DND-41 (cell line): ENCODE data around the gene CCDC198.

Source experiments
- ATAC-seq: fragments of 200-7000 bp; cut with Tn5 transposase; 3 replicates; pipeline ENCODE4 v1.9.1; 2021; ENCODE audit warnings: low read depth; ENCODE audit not compliant: insufficient read depth
- DNase-seq: peaks from one replicate; pipeline ENCODE4 v3.0.0-alpha.2; 2020
- H2AFZ ChIP-seq: 2 replicates; pipeline ENCODE4 v1.6.0; 2012; ENCODE audit warnings: low read depth, low read length
- H3K27ac ChIP-seq: 2 replicates; pipeline ENCODE4 v1.5.1; 2012; ENCODE audit warnings: low read length, inconsistent platforms
- H3K27me3 ChIP-seq: fragments of 200-600 bp; sonication (generic); 2 replicates; pipeline ENCODE4 v1.6.0; 2012; ENCODE audit warnings: low read length, mild to moderate bottlenecking, inconsistent platforms; ENCODE audit not compliant: insufficient read depth, poor library complexity
- H3K36me3 ChIP-seq: 2 replicates; pipeline ENCODE4 v1.5.1; 2012; ENCODE audit warnings: low read length, inconsistent platforms; ENCODE audit not compliant: insufficient read depth
- H3K4me1 ChIP-seq: 2 replicates; pipeline ENCODE4 v1.5.1; 2012; ENCODE audit warnings: mild to moderate bottlenecking, low read length; ENCODE audit not compliant: insufficient read depth
- H3K4me2 ChIP-seq: 2 replicates; pipeline ENCODE4 v1.6.0; 2012; ENCODE audit warnings: mild to moderate bottlenecking, moderate library complexity, low read length, inconsistent platforms; ENCODE audit not compliant: insufficient read depth
- H3K4me3 ChIP-seq, 2 experiments: fragments of 200-600 bp in 1 of 2; shearing (Covaris generic) in 1 of 2; 2 replicates each; pipeline ENCODE4 v1.5.1; 2012 to 2016; ENCODE audit warnings: inconsistent platforms in 2 of 2, low read length in 2 of 2, mild to moderate bottlenecking in 2 of 2, low read depth in 1 of 2, moderate library complexity in 1 of 2
- H3K79me2 ChIP-seq: 2 replicates; pipeline ENCODE4 v1.6.0; 2012; ENCODE audit warnings: low read length, inconsistent platforms; ENCODE audit not compliant: insufficient read depth
- H3K9ac ChIP-seq: 2 replicates; pipeline ENCODE4 v1.6.0; 2012; ENCODE audit warnings: low read depth, mild to moderate bottlenecking, inconsistent platforms, low read length, moderate library complexity
- H3K9me3 ChIP-seq: 2 replicates; pipeline ENCODE4 v1.5.1; 2012; ENCODE audit warnings: low read length, moderate library complexity, mild to moderate bottlenecking, inconsistent platforms; ENCODE audit not compliant: insufficient read depth, severe bottlenecking
- H4K20me1 ChIP-seq: 2 replicates; pipeline ENCODE4 v1.6.0; 2012; ENCODE audit warnings: low read length; ENCODE audit not compliant: insufficient read depth
- CTCF ChIP-seq: IDR thresholded peaks from 2 replicates; pipeline ENCODE4 v1.5.1; 2012; ENCODE audit warnings: borderline replicate concordance, low read length, moderate library complexity, mild to moderate bottlenecking; ENCODE audit not compliant: poor library complexity, severe bottlenecking; ENCODE audit errors: extremely low read depth
- EZH2 ChIP-seq: IDR thresholded peaks from 3 replicates; pipeline ENCODE4 v1.6.1; 2012; ENCODE audit warnings: borderline replicate concordance, low read depth, mild to moderate bottlenecking, moderate library complexity, low read length, inconsistent platforms; ENCODE audit not compliant: severe bottlenecking

CCDC198 gene

GRCh38 chr14:57480051-57480450 is 13.6 kb downstream of the CCDC198 start:
- DNase-seq (no peak), ATAC-seq (no peak)
- H3K27me3 ChIP-seq = no peaks in the 10 kb centered on the region
- no peak overlapping the region for H3K9ac ChIP-seq
- no peaks in the 10 kb centered on the region for H4K20me1 ChIP-seq
- H3K79me2 ChIP-seq = no peaks in the 10 kb centered on the region
- no peaks in the 10 kb centered on the region for H3K9me3 ChIP-seq
- H2AFZ ChIP-seq = no peak overlapping the region
- H3K27ac ChIP-seq = no peak overlapping the region
- H3K4me1 ChIP-seq = no peaks in the 10 kb centered on the region
- no peaks in the 10 kb centered on the region for H3K36me3 ChIP-seq
- H3K4me2 ChIP-seq = no peak overlapping the region
- no peak overlapping the region for H3K4me3 ChIP-seq
- TF ChIP-seq CTCF (no peak), EZH2 (no peak)

- no peak overlapping the region for H3K9ac ChIP-seq
- H4K20me1 ChIP-seq = no peaks in the 10 kb centered on the region
- DNase-seq (no peak), ATAC-seq (no peak)
- H3K36me3 ChIP-seq = no peaks in the 10 kb centered on the region
- H3K79me2 ChIP-seq = no peaks in the 10 kb centered on the region
- H2AFZ ChIP-seq = no peak overlapping the region
- no peaks in the 10 kb centered on the region for H3K4me1 ChIP-seq
- no peak overlapping the region for H3K27ac ChIP-seq
- H3K4me2 ChIP-seq = no peak overlapping the region
- H3K9me3 ChIP-seq = no peaks in the 10 kb centered on the region
- no peak for TF ChIP-seq CTCF
- no peak for TF ChIP-seq EZH2
- H3K4me3 ChIP-seq = no peak overlapping the region
- no peaks in the 10 kb centered on the region for H3K27me3 ChIP-seq
Measured at GRCh38 chr14:57479197-57479596, 14.5 kb downstream of the CCDC198 start.

DNA sequence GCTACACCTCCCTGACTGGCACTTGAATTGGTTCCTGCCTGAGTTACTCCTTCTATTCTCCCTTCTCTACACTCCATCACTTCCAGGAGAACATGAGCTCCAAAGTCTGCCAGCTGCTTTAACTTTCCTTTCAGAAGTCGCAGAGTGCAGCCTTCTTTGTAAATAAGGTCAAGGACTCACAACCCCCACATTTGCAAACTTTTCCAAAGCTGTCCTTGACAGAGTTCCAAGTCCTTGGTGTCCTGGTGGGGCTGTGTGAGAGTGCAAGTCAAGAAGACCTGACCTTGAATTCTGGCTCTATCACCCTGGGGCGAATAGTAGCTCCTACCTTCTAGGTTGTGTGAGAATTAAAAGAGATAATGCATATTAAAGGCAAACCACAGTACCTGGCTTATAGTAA is 15.6 kb downstream of the CCDC198 start:
- Histone ChIP-seq H3K27ac (no peak overlapping the region), H3K36me3 (no peaks in the 10 kb centered on the region), H3K4me1 (no peaks in the 10 kb centered on the region), H3K4me2 (no peak overlapping the region), H3K27me3 (no peaks in the 10 kb centered on the region), H2AFZ (no peak overlapping the region), H3K9me3 (no peaks in the 10 kb centered on the region), H3K79me2 (no peaks in the 10 kb centered on the region), H3K4me3 (no peak overlapping the region), H4K20me1 (no peaks in the 10 kb centered on the region), H3K9ac (no peak overlapping the region)
- no peak for TF ChIP-seq EZH2
- TF ChIP-seq CTCF = no peak
- no peak for ATAC-seq
- no peak for DNase-seq

DNA sequence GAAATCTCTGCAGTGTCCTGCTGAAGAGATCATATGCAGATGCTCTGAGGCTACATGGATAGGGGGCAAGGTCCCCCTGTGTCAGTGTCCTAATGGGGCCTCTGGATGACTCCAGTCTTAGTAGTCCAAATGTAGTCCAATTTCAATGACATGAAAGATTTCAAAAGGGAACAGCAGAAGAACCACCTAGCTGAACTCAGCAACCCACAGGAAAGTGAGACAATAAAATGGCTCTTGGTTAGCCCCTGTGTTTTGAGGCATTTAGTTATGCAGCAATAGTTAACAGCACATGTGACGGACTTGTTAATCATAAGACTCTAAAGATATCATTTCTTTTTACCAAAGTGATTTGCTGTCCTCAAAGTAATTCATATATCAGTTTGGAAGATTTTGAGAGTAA is 22.7 kb downstream of the CCDC198 start:
- no peaks in the 10 kb centered on the region for H3K79me2 ChIP-seq
- H4K20me1 ChIP-seq = no peaks in the 10 kb centered on the region
- TF ChIP-seq EZH2 = no peak
- no peak for TF ChIP-seq CTCF
- H3K4me3 ChIP-seq = no peak overlapping the region
- no peak overlapping the region for H2AFZ ChIP-seq
- DNase-seq (no peak), ATAC-seq (no peak)
- no peaks in the 10 kb centered on the region for H3K27me3 ChIP-seq
- H3K9me3 ChIP-seq = no peaks in the 10 kb centered on the region
- no peak overlapping the region for H3K27ac ChIP-seq
- H3K9ac ChIP-seq = no peak overlapping the region
- no peaks in the 10 kb centered on the region for H3K36me3 ChIP-seq
- H3K4me2 ChIP-seq = no peak overlapping the region
- H3K4me1 ChIP-seq = no peaks in the 10 kb centered on the region
